Loucy (cell line): ENCODE data around the gene ZBTB48.

Experiments used
- CTCF ChIP-seq: fragments of 200-600 bp; sonication (generic); conservative IDR thresholded peaks from 2 replicates; pipeline ENCODE4 v1.5.1; 2014; ENCODE audit warnings: mild to moderate bottlenecking, antibody characterized with exemption, low read length
- EZH2phosphoT487 ChIP-seq: fragments of 200-600 bp; IDR thresholded peaks from 2 replicates; pipeline ENCODE4 v1.6.1; 2018; ENCODE audit warnings: antibody characterized with exemption, mild to moderate bottlenecking, moderate library complexity, borderline replicate concordance

- no peak for TF ChIP-seq CTCF
- TF ChIP-seq EZH2phosphoT487 = no peak
These were observed 10.3 kb downstream of the ZBTB48 start for GRCh38 chr1:6590046-6590445.
